GM18909 (cell line): Measurements from ENCODE around the gene NINJ1.
"Not testable (repeated sequence)": the region's sequence is repeated elsewhere in the genome, so short reads cannot be mapped to it uniquely, and the experiment has no call there.

Source experiments
- ATAC-seq: cut with Tn5 transposase; IDR thresholded peaks from one replicate; pipeline ENCODE4 v1.9.1; 2021; ENCODE audit warnings: mild to moderate bottlenecking; ENCODE audit not compliant: unreplicated experiment, poor library complexity

Gene NINJ1

GRCh38 chr9:93161786-93162562 lies 27.9 kb upstream of the NINJ1 start:
- no peak for ATAC-seq

DNA sequence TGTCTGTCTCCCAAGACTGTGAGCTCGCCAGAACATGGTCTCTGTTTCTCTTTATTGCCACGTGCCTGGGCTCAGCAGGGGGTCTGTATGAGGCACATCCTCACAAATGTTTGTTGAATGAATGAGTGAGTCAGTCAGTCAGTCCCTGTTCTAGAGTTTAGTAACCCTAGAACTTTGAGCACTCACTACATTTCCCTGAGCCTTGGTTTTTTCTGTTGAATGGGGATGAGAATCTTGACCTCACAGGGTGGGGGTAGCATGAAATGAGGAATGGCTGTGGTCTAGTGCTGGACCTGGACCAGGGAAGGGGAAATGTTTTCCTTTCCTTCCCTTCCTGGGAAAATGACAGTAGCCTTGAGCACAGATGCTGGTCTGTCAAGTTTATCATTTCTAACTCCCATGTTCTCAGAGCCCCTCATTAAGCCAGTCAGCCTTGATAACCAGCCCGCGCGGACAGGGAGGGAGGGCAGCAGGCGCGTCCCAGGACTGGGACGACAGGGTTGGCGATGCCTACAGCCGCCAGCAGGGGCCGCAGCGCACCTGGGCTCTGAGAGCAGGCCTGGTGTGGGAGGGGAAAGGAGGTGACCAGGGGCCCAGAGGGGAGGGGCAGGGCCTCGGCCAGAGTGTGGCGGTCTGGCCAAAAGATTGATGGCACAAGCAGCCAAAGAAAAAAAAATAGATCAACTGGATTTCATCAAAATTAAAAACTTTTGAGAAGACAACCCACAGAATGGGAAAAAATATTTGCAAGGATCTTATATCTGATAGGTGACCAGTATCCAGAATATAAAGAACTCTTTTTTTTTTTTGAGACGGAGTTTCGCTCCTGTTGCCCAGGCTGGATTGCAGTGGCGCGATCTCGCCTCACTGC lies 25.8 kb upstream of the NINJ1 start:
- peak; percentile 88 for ATAC-seq

DNA sequence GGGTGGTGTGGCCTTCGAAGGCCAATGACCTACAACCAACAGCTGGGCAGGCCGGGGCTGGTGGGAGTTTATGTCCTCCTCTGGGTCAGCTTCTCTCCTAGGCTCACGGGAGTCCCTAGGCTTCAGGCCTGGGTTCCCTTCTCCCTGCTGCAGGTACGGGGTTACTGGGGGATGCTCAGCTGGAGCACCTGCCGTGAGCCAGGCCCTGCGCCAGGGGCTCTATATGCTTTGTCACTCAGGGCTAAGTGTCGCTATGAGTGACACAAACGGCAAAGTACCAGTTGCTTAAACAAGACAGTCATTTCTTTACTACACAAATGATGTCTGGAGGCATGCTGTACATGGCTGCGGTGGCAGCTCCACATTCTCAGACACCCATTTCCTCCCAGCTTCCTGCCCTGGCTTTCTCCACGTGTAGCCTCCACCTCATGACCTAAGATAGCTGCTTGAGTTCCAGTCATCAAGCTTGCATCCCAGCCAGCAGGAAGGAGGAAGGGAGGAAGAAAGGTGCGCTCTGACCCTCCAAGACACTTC lies 22.5 kb upstream of the NINJ1 start:
- ATAC-seq = peak; percentile 54

- no peak for ATAC-seq
These were observed 21.8 kb upstream of the NINJ1 start for GRCh38 chr9:93155716-93156474.

- ATAC-seq = no peak
These were observed 20.3 kb upstream of the NINJ1 start for GRCh38 chr9:93154293-93154903.

DNA sequence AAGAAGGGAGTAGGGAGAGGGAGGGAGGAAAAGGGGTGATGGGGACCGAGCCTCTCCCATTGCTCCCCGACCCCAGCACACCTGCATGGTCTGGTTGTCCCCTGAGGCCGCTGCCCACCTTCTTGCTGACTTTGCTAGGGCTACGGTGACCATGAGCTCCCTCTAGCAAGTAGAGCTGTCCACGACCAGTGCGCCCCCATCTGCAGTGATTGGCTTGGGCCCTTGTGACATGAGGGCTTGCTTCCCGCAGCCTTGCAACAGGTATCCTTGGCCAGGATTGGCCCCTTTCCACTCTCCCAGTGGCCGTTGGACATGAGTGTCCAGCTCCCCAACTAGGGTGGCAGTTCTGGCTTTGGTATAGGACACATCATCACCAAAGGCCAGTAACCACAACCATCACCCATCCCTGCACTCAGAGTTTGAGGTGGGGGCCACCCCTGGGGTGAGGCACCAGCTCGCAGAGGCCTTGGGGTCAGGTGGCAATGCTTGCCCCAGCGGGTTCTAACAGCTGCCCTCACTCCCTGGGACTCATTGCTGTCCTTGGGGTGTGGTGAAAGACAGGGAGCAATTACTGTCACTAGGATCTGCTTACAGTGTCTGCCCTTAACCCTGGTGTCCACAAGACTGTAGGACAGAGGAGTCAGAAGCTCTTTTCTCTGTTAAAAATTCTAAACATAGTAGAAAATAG lies 17.2 kb upstream of the NINJ1 start:
- ATAC-seq = no peak

GRCh38 chr9:93149361-93149760 lies 15.3 kb upstream of the NINJ1 start:
- no peak for ATAC-seq

DNA sequence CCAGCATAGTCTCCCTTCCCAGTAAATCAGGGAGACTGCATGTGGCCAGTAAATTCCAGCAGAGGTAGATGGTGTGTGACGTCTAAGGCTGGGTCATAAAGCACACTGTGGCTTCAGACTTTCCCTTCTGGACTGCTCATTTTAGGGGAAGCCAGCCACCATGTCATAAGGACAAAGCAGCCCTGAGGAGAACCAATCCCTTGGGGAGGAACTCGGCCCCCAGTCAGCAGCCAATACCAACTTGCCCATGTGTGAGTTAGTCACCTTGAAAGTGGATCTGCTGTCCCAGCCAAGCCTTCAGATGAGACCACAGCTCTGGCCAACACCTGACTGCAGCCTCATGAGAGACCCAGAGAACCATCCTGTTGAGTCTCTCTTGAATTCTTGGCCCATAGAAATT lies 14.7 kb upstream of the NINJ1 start:
- no peak for ATAC-seq

- no peak for ATAC-seq
These were observed 13.6 kb upstream of the NINJ1 start for GRCh38 chr9:93147632-93148031.

GRCh38 chr9:93146696-93147095 lies 12.6 kb upstream of the NINJ1 start:
- not testable (repeated sequence) for ATAC-seq

GRCh38 chr9:93143830-93144530 lies 9.9 kb upstream of the NINJ1 start:
- ATAC-seq = no peak

GRCh38 chr9:93141771-93142483 lies 7.9 kb upstream of the NINJ1 start:
- ATAC-seq = no peak

GRCh38 chr9:93139365-93140182 lies 5.5 kb upstream of the NINJ1 start:
- ATAC-seq = no peak

- ATAC-seq = no peak
These were observed 4.2 kb upstream of the NINJ1 start for GRCh38 chr9:93138171-93138764.

GRCh38 chr9:93137362-93137761 lies 3.3 kb upstream of the NINJ1 start:
- no peak for ATAC-seq

- ATAC-seq = no peak
These were observed 2.0 kb upstream of the NINJ1 start for GRCh38 chr9:93136011-93136440.
